Adrenal gland (tissue), 5 donors: ENCODE measurements around the gene RP2.

Experiments used
- POLR2A ChIP-seq, 2 donors: fragments of 450-650 bp; IDR thresholded peaks; one replicate each; pipeline ENCODE4 v1.6.1; 2017; ENCODE audit warnings: antibody characterized with exemption in 2 of 2, mild to moderate bottlenecking in 2 of 2, moderate library complexity in 1 of 2
- TF ChIP-seq, protein P1 (sequence below), 6 experiments: fragments of 450-650 bp in 4 of 6; fragments of 200-600 bp in 2 of 6; sonication (generic) in 1 of 6; IDR thresholded peaks; 1 replicate in 5 of 6; 2 replicates in 1 of 6; pipeline versions ENCODE4 v1.5.1 to v1.8.0; 2016 to 2021; ENCODE audit warnings: antibody characterized with exemption in 6 of 6, mild to moderate bottlenecking in 2 of 6, moderate library complexity in 1 of 6
- donor health status: DM: no; HTN: no; CAD: no.

DNA sequence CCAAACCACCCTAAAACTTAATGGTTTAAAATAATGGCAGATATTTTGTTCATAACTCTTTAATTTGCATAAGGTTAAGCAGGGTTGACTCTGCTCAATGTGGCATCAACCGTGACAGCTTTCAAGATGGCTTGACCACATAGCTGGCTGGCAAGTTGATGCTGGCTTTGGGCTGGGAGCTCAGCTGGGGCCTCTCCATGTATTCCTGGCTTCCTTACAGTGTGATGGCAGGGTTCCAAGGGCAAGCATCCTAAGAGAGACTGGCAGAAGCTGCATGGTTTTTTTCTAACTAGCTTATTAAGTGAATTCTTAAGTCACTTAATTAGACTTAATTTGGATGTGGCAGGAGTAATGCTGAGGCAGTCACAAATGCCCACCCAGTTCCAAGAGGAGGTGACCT lies 4.5 kb downstream of the RP2 start:
- TF ChIP-seq, protein P1, sequence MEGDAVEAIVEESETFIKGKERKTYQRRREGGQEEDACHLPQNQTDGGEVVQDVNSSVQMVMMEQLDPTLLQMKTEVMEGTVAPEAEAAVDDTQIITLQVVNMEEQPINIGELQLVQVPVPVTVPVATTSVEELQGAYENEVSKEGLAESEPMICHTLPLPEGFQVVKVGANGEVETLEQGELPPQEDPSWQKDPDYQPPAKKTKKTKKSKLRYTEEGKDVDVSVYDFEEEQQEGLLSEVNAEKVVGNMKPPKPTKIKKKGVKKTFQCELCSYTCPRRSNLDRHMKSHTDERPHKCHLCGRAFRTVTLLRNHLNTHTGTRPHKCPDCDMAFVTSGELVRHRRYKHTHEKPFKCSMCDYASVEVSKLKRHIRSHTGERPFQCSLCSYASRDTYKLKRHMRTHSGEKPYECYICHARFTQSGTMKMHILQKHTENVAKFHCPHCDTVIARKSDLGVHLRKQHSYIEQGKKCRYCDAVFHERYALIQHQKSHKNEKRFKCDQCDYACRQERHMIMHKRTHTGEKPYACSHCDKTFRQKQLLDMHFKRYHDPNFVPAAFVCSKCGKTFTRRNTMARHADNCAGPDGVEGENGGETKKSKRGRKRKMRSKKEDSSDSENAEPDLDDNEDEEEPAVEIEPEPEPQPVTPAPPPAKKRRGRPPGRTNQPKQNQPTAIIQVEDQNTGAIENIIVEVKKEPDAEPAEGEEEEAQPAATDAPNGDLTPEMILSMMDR (IDR thresholded peaks at IDR 0.05) = no peak
- TF ChIP-seq POLR2A (IDR thresholded peaks at IDR 0.05) = no peak
